Osteoblast (primary cell): ENCODE measurements around the gene NFYA. TPM values are rescaled to one million over a fixed set of nuclear protein-coding genes. Genes with fewer than 3 reads are reported as not detected.

ENCODE experiments used
- DNase-seq: peaks from one replicate; pipeline ENCODE4 v3.0.0; 2011; ENCODE audit warnings: low spot score, mixed read lengths; ENCODE audit not compliant: insufficient read length; ENCODE audit errors: missing footprints
- H2AFZ ChIP-seq: 2 replicates; pipeline ENCODE4 v1.6.0; 2011; ENCODE audit warnings: mild to moderate bottlenecking, low read length
- H3K27ac ChIP-seq: 2 replicates; pipeline ENCODE4 v1.5.1; 2011; ENCODE audit warnings: mild to moderate bottlenecking, low read depth, low read length, moderate library complexity
- H3K27me3 ChIP-seq: 2 replicates; pipeline ENCODE4 v1.6.0; 2012; ENCODE audit warnings: mild to moderate bottlenecking, control low read depth, inconsistent platforms, low read length, moderate library complexity; ENCODE audit not compliant: insufficient read depth
- H3K36me3 ChIP-seq: 2 replicates; pipeline ENCODE4 v1.5.1; 2011; ENCODE audit warnings: mild to moderate bottlenecking, low read length, control low read depth, moderate library complexity; ENCODE audit not compliant: insufficient read depth
- H3K4me1 ChIP-seq: 2 replicates; pipeline ENCODE4 v1.5.1; 2011; ENCODE audit warnings: mild to moderate bottlenecking, low read length, control low read depth, moderate library complexity; ENCODE audit not compliant: insufficient read depth
- H3K4me2 ChIP-seq: 2 replicates; pipeline ENCODE4 v1.6.0; 2011; ENCODE audit warnings: mild to moderate bottlenecking, low read length; ENCODE audit not compliant: insufficient read depth
- H3K4me3 ChIP-seq: fragments of 200-600 bp; sonication (generic); 3 replicates; pipeline ENCODE4 v1.5.1; 2012; ENCODE audit warnings: mild to moderate bottlenecking, low read length, inconsistent platforms; ENCODE audit not compliant: insufficient read depth
- H3K79me2 ChIP-seq: 2 replicates; pipeline ENCODE4 v1.6.0; 2012; ENCODE audit warnings: mild to moderate bottlenecking, low read length, control low read depth, inconsistent platforms; ENCODE audit not compliant: insufficient read depth
- H3K9me3 ChIP-seq: 2 replicates; pipeline ENCODE4 v1.5.1; 2011; ENCODE audit warnings: low read depth, low read length, control low read depth
- H4K20me1 ChIP-seq: 2 replicates; pipeline ENCODE4 v1.6.0; 2012; ENCODE audit warnings: mild to moderate bottlenecking, low read length, control low read depth; ENCODE audit not compliant: insufficient read depth
- total RNA-seq: library from RNA; depleted of rRNA; stranded (reverse); fragments of >200 nt; gene quantifications from 2 replicates; pipeline ENCODE4 v1.2.3, GENCODE V29; 2012
- TF ChIP-seq, protein P1 (sequence below): IDR thresholded peaks from 2 replicates; pipeline ENCODE4 v1.5.1; 2011; ENCODE audit warnings: mild to moderate bottlenecking, low read depth, low read length, moderate library complexity; ENCODE audit errors: extremely low read depth

The NFYA gene
- total RNA-seq, 1 donor = 8.0 TPM

DNA sequence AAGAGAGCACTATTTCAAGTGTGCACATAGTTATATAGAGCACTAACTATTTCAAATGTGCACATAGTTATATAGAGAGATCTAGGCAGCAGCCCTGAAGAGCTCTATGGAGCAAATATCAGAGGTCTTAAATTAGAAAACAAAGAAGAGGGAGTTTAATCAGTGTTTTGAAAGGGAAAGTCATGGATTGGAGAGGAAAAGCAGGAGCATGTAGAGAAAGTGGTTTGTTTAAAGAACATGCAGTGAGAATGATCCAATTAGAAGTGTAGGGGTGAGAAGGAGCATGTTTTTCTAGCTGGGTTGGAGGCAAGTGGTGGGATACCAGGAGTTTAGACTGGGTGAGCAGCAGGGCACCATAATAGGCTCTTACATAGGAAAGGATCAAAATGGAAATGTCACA lies 64.1 kb downstream of the NFYA start:
- H2AFZ ChIP-seq = no peak overlapping the region
- no peak overlapping the region for H3K4me3 ChIP-seq
- H4K20me1 ChIP-seq = no peaks in the 10 kb centered on the region
- no peaks in the 10 kb centered on the region for H3K4me1 ChIP-seq
- no peaks in the 10 kb centered on the region for H3K36me3 ChIP-seq
- H3K27me3 ChIP-seq = no peaks in the 10 kb centered on the region
- H3K4me2 ChIP-seq = no peak overlapping the region
- no peak overlapping the region for H3K27ac ChIP-seq
- H3K9me3 ChIP-seq = no peaks in the 10 kb centered on the region
- DNase-seq = no peak
- TF ChIP-seq, protein P1, sequence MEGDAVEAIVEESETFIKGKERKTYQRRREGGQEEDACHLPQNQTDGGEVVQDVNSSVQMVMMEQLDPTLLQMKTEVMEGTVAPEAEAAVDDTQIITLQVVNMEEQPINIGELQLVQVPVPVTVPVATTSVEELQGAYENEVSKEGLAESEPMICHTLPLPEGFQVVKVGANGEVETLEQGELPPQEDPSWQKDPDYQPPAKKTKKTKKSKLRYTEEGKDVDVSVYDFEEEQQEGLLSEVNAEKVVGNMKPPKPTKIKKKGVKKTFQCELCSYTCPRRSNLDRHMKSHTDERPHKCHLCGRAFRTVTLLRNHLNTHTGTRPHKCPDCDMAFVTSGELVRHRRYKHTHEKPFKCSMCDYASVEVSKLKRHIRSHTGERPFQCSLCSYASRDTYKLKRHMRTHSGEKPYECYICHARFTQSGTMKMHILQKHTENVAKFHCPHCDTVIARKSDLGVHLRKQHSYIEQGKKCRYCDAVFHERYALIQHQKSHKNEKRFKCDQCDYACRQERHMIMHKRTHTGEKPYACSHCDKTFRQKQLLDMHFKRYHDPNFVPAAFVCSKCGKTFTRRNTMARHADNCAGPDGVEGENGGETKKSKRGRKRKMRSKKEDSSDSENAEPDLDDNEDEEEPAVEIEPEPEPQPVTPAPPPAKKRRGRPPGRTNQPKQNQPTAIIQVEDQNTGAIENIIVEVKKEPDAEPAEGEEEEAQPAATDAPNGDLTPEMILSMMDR = no peak
- H3K79me2 ChIP-seq = no peaks in the 10 kb centered on the region

DNA sequence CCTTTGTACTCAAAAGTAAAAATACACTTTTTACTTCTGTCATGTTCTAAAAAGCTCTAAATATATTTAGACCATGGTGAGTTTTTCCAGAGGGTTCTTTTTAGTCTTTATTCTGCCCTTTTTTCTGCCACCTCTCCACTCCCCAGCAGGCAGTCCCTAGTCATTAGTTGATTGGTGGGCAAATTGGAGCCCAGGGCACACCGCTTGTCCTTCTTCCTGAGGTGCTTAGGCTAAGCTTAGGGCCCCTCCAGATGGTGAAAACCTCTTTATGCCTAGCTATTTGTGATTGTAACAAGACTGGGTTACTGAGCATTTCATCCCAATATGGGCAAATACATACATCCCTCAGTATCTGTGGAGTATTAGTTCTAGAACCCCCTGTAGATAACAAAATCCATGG lies 75.1 kb downstream of the NFYA start:
- TF ChIP-seq, protein P1 = no peak

More for the DNA sequence above, 75.1 kb downstream of the NFYA start:
- no peak for DNase-seq
- no peaks in the 10 kb centered on the region for H3K36me3 ChIP-seq
- H3K27me3 ChIP-seq = no peaks in the 10 kb centered on the region
- no peaks in the 10 kb centered on the region for H3K9me3 ChIP-seq
- no peak overlapping the region for H3K4me2 ChIP-seq
- H3K4me3 ChIP-seq = no peak overlapping the region
- no peaks in the 10 kb centered on the region for H3K4me1 ChIP-seq
- H3K79me2 ChIP-seq = no peaks in the 10 kb centered on the region
- H4K20me1 ChIP-seq = no peaks in the 10 kb centered on the region
- no peak overlapping the region for H3K27ac ChIP-seq
- H2AFZ ChIP-seq = no peak overlapping the region

Other genes with a start within 250 kb of the NFYA start
- under 0.01 TPM in 1 of 2 replicates, not detected in the other for gene UNC5CL, start 33.8 kb upstream of the NFYA start, total RNA-seq
- not detected in 2 replicates for gene TSPO2, start 30.5 kb upstream of the NFYA start, total RNA-seq
- not detected in 2 replicates for gene APOBEC2, start 19.8 kb upstream of the NFYA start, total RNA-seq
- 7.2 and 7.7 TPM in 2 replicates for gene OARD1, start 618 bp upstream of the NFYA start, total RNA-seq
- not detected in 2 replicates for gene TREML1, start 81.4 kb downstream of the NFYA start, total RNA-seq
- gene TREM2, start 90.1 kb downstream of the NFYA start, total RNA-seq = under 0.01 and 0.59 TPM in 2 replicates
- not detected in 2 replicates for gene TREML2, start 128.2 kb downstream of the NFYA start, total RNA-seq
- not detected in 2 replicates for gene TREML4, start 155.4 kb downstream of the NFYA start, total RNA-seq
- 0.72 and 1.8 TPM in 2 replicates for gene TREM1, start 213.7 kb downstream of the NFYA start, total RNA-seq